Measurements from ENCODE around the gene XCL2. TPM values are rescaled to one million over a fixed set of nuclear protein-coding genes. Genes with fewer than 3 reads are reported as not detected.
"Not testable (repeated sequence)": the region's sequence is repeated elsewhere in the genome, so short reads cannot be mapped to it uniquely, and the experiment has no call there.

The XCL2 gene
- total RNA-seq, 2 experiments from 2014 or later = 0.75 to 1.1 TPM

GRCh38 chr1:168578531-168579185, 34.9 kb upstream of the XCL2 start:
- CTCF ChIA-PET = interaction anchor here (1.2 to 1.9 kb wide), 3 partner anchors 25 to 236 kb away, joined by 6 to 9 read pairs (median 8); no protein-coding TSS in a partner anchor
- DNase-seq; H3K27ac Mint-ChIP-seq; intact Hi-C loops (cut with micrococcal nuclease); H3K27me3 Mint-ChIP-seq; H3K9me3 Mint-ChIP-seq; H3K36me3 Mint-ChIP-seq; POLR2A ChIA-PET; H3K4me3 Mint-ChIP-seq: not testable (repeated sequence)
- H3K4me1 Mint-ChIP-seq (ENCODE audit: low read depth) = peaks cover 11% of the 10 kb centered on the region

GRCh38 chr1:168576245-168576688, 32.5 kb upstream of the XCL2 start, which contains the start of gene XCL1:
Gene XCL1, plus strand, starts transcription at chr1:168576605. Its CDS starts 33 bp downstream, at chr1:168576638.
- peak; percentile 15 for DNase-seq
- H3K4me3 Mint-ChIP-seq; H3K9me3 Mint-ChIP-seq; H3K36me3 Mint-ChIP-seq; H3K27ac Mint-ChIP-seq; CTCF ChIA-PET; H3K27me3 Mint-ChIP-seq; POLR2A ChIA-PET; intact Hi-C loops (cut with micrococcal nuclease): not testable (repeated sequence)
- peaks cover 18% of the 10 kb centered on the region for H3K4me1 Mint-ChIP-seq (ENCODE audit: low read depth)

DNA sequence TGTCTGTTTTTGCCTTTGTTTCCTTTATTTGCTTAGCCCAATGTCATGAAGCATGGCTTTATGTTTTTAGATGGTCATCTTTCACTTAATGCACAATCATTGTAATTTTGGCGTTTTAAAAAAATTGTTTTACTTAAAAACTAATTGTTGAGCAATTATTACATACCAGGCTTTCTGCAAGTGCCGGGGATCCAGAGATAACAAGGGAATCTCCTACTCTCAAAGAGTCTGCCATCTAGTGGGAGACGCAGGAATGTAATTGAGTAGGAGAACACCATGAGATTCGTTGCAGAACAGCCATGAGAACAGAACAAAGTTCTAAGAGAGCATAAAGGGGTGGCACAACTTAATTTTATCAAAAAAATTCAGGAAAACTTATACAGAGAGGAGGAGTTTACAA, 30.4 kb upstream of the XCL2 start:
- intact Hi-C loops (cut with micrococcal nuclease) = loop anchor here (1.0 to 5.0 kb wide), 2 partner anchors 135 to 232 kb away; no protein-coding TSS in a partner anchor
- H3K36me3 Mint-ChIP-seq, H3K27me3 Mint-ChIP-seq, H3K27ac Mint-ChIP-seq, POLR2A ChIA-PET, DNase-seq, H3K4me3 Mint-ChIP-seq, H3K9me3 Mint-ChIP-seq: not testable (repeated sequence)
- H3K4me1 Mint-ChIP-seq (ENCODE audit: low read depth) = peaks cover 18% of the 10 kb centered on the region
- CTCF ChIA-PET = interaction anchor here (2.3 kb wide), 1 partner anchor 135 kb away, joined by 9 read pairs; no protein-coding TSS in a partner anchor

- Mint-ChIP-seq H3K4me1 (ENCODE audit: low read depth) (peaks cover 18% of the 10 kb centered on the region), H3K4me3 (no peak overlapping the region), H3K36me3 (no peaks in the 10 kb centered on the region), H3K27me3 (peaks cover 2% of the 10 kb centered on the region), H3K27ac (no peak overlapping the region), H3K9me3 (no peaks in the 10 kb centered on the region)
- POLR2A ChIA-PET = no interaction called here
- CTCF ChIA-PET = interaction anchor here (1.0 kb wide), 2 partner anchors 132 to 230 kb away, joined by 4 to 10 read pairs; no protein-coding TSS in a partner anchor
- intact Hi-C loops (cut with micrococcal nuclease) = loop anchor here (5.0 kb wide), 1 partner anchor 230 kb away; no protein-coding TSS in a partner anchor
- no peak for DNase-seq
Observed at GRCh38 chr1:168572633-168573032, 28.8 kb upstream of the XCL2 start.

- peaks cover 4% of the 10 kb centered on the region for H3K27me3 Mint-ChIP-seq
- no peaks in the 10 kb centered on the region for H3K9me3 Mint-ChIP-seq
- intact Hi-C loops (cut with micrococcal nuclease) = loop anchor here (5.0 kb wide), 1 partner anchor 228 kb away; no protein-coding TSS in a partner anchor
- ChIA-PET POLR2A (no interaction called here), CTCF (interaction anchor here (0.9 kb wide), 1 partner anchor 129 kb away, joined by 3 read pairs; no protein-coding TSS in a partner anchor)
- no peak overlapping the region for H3K4me3 Mint-ChIP-seq
- H3K27ac Mint-ChIP-seq = no peak overlapping the region
- peaks cover 16% of the 10 kb centered on the region for H3K4me1 Mint-ChIP-seq (ENCODE audit: low read depth)
- DNase-seq = no peak
- H3K36me3 Mint-ChIP-seq = no peaks in the 10 kb centered on the region
Observed at GRCh38 chr1:168570652-168571051, 26.9 kb upstream of the XCL2 start.

DNA sequence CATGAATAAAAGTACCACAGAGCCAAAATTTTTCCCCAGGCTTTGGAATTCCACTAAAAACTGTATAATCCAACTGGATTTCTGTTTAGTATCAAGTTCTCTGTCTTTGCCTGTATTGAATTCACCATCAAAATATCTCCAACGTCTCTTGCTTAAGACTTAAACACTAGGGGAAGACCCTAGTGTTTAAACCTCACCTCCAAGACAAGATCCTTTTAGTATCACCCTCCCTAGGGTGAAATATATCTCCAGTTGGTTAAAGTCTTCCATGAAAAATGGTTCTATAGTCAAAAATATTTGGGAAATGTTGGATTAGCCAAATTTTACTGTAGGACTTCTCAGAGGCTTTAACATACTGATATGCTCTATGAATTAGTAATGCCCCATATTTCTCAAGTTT, 24.5 kb upstream of the XCL2 start:
- Mint-ChIP-seq H3K27me3 (peaks cover 4% of the 10 kb centered on the region), H3K4me3 (no peak overlapping the region), H3K27ac (no peak overlapping the region), H3K9me3 (no peaks in the 10 kb centered on the region), H3K36me3 (no peaks in the 10 kb centered on the region), H3K4me1 (ENCODE audit: low read depth) (peaks cover 7% of the 10 kb centered on the region)
- POLR2A ChIA-PET = no interaction called here
- CTCF ChIA-PET = interaction anchor here (1.5 kb wide), 1 partner anchor 129 kb away, joined by 7 read pairs; no protein-coding TSS in a partner anchor
- intact Hi-C loops (cut with micrococcal nuclease) = no loop called here
- no peak for DNase-seq

DNA sequence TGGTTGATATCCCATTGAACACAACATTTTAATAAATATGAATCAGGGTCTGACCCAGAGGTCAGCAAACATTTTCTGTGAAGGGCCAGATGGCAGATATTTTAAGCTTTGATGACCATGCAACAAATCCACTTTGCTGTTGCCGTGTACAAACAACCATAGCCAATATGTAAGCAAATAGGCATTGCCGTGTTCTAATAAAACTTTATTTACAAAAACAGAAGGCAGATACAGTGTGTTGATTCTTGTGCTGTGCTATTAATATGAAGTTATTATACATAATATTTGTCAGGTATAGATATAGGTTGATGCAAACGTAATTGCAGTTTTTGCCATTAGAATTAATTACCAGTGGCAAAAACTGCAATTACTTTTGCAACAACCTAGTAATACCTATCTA, 23.8 kb upstream of the XCL2 start:
- CTCF ChIA-PET = interaction anchor here (1.4 kb wide), 1 partner anchor 128 kb away, joined by 4 read pairs; no protein-coding TSS in a partner anchor
- Mint-ChIP-seq H3K27ac (no peak overlapping the region), H3K4me1 (ENCODE audit: low read depth) (peaks cover 6% of the 10 kb centered on the region), H3K27me3 (peaks cover 4% of the 10 kb centered on the region), H3K9me3 (no peaks in the 10 kb centered on the region), H3K4me3 (no peak overlapping the region), H3K36me3 (no peaks in the 10 kb centered on the region)
- no peak for DNase-seq
- intact Hi-C loops (cut with micrococcal nuclease) = no loop called here
- POLR2A ChIA-PET = no interaction called here

DNA sequence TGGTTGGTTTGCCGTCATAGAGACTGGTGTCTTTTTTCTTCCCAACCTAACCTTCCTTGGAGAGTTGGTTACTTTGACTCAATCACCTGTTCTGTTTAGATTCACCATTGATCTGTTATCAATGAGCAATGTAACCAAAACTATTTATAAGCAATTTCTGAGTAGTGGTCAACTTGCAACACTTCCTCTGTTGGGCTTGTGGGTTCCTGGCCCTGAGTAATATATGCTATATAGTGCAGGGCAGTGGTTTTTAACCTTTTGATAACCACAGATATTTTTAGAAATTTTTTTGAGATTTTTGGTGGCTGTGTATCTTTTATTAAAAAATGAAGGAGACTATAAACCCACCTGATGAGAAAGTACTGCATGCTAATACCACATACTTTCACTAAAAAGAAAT, 23.2 kb upstream of the XCL2 start:
- H3K4me3 Mint-ChIP-seq = no peak overlapping the region
- no peak overlapping the region for H3K27ac Mint-ChIP-seq
- DNase-seq = no peak
- H3K27me3 Mint-ChIP-seq = peaks cover 4% of the 10 kb centered on the region
- intact Hi-C loops (cut with micrococcal nuclease) = no loop called here
- no peaks in the 10 kb centered on the region for H3K36me3 Mint-ChIP-seq
- CTCF ChIA-PET = interaction anchor here (1.4 kb wide), 1 partner anchor 127 kb away, joined by 4 read pairs; no protein-coding TSS in a partner anchor
- POLR2A ChIA-PET = no interaction called here
- no peaks in the 10 kb centered on the region for H3K9me3 Mint-ChIP-seq
- peaks cover under 1% of the 10 kb centered on the region for H3K4me1 Mint-ChIP-seq (ENCODE audit: low read depth)

DNA sequence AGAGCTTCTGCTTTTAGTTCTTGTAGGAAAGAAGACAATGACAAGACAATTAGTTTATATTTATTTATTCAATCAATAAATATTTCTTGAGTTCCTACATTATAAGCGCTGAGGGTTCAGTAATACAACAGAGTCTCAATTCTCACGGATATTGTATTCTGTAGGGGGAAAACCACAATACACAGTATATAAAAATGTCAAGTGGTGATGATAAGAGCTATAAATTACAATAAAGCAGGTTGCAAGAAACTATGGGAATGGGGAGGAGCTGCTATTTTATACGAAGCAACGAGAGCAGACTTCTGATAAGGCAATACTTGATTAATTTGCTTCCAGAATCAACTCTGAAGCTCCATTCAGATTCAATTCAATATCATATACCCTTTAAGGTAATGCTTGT, 22.0 kb upstream of the XCL2 start:
- H3K4me1 Mint-ChIP-seq (ENCODE audit: low read depth) = no peaks in the 10 kb centered on the region
- H3K27ac Mint-ChIP-seq = no peak overlapping the region
- DNase-seq = no peak
- H3K27me3 Mint-ChIP-seq = peaks cover 4% of the 10 kb centered on the region
- H3K4me3 Mint-ChIP-seq = no peak overlapping the region
- POLR2A ChIA-PET = no interaction called here
- no peaks in the 10 kb centered on the region for H3K9me3 Mint-ChIP-seq
- H3K36me3 Mint-ChIP-seq = no peaks in the 10 kb centered on the region
- CTCF ChIA-PET = no interaction called here
- intact Hi-C loops (cut with micrococcal nuclease) = no loop called here

GRCh38 chr1:168561989-168562388, 18.2 kb upstream of the XCL2 start:
- Mint-ChIP-seq H3K4me1 (ENCODE audit: low read depth) (peaks cover 4% of the 10 kb centered on the region), H3K36me3 (no peaks in the 10 kb centered on the region), H3K27ac (no peak overlapping the region), H3K9me3 (no peaks in the 10 kb centered on the region), H3K27me3 (peaks cover 2% of the 10 kb centered on the region), H3K4me3 (no peak overlapping the region)
- intact Hi-C loops (cut with micrococcal nuclease) = no loop called here
- ChIA-PET POLR2A (no interaction called here), CTCF (no interaction called here)
- no peak for DNase-seq

DNA sequence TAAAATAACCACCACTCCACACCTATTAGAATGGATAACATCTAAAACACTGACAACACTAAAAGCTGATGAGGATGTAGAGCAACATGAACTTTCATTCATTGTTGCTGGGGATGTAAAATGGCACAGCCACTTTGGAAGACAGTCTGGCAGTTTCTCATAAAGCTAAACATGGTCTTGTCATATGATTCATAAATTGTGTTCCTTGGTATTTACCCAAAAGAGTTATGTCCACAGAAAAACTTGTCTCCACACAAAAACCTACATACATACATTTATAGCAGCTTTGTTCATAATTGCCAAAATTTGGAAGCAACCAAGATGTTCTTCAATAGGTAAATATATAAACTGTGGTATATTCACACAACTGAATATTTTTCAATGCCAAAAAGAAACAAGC, 16.6 kb upstream of the XCL2 start:
- ChIA-PET POLR2A (no interaction called here), CTCF (interaction anchor here (1.3 to 2.4 kb wide), 2 partner anchors 43 to 218 kb away, joined by 4 to 8 read pairs; no protein-coding TSS in a partner anchor)
- Mint-ChIP-seq H3K27me3 (peaks cover 2% of the 10 kb centered on the region), H3K4me3 (no peak overlapping the region), H3K27ac (no peak overlapping the region), H3K4me1 (ENCODE audit: low read depth) (peaks cover 4% of the 10 kb centered on the region), H3K9me3 (no peaks in the 10 kb centered on the region), H3K36me3 (no peaks in the 10 kb centered on the region)
- intact Hi-C loops (cut with micrococcal nuclease) = no loop called here
- DNase-seq = no peak

GRCh38 chr1:168556647-168557046, 12.8 kb upstream of the XCL2 start:
- DNase-seq = no peak
- Mint-ChIP-seq H3K27me3 (peaks cover 2% of the 10 kb centered on the region), H3K4me1 (ENCODE audit: low read depth) (peaks cover 7% of the 10 kb centered on the region), H3K36me3 (no peaks in the 10 kb centered on the region), H3K27ac (no peak overlapping the region), H3K9me3 (no peaks in the 10 kb centered on the region), H3K4me3 (no peak overlapping the region)
- intact Hi-C loops (cut with micrococcal nuclease) = no loop called here
- ChIA-PET POLR2A (no interaction called here), CTCF (no interaction called here)

Data from activated CD4-positive, alpha-beta memory T cell treated with anti-CD3 and anti-CD28 coated beads for 36 hours (primary cell).